Natural killer cell treated with Interleukin-12 subunit alpha and Interleukin-12 subunit beta and Interleukin-15 and Interleukin-18, amount 100 ng/mL, for 72 hours (primary cell): ENCODE data around the gene TIMM50. TPM values are rescaled to one million over a fixed set of nuclear protein-coding genes. Genes with fewer than 3 reads are reported as not detected.

Experiments
- ATAC-seq, 2 donors: fragments of 150-1000 bp; cut with Tn5 transposase in 1 of 2; sonication (Bioruptor Pico), chemical (Tn5 transposase) in 1 of 2; 2 replicates each; pipeline ENCODE4 v1.10.0; 2021
- DNase-seq: peaks from one replicate; pipeline ENCODE4 v3.0.0; 2022; ENCODE audit warnings: low spot score
- H3K27ac Mint-ChIP-seq, 2 donors: 1 replicate in 1 of 2; 2 replicates in 1 of 2; pipeline ENCODE4 v1.8.0; 2022; ENCODE audit warnings: mixed read lengths in 2 of 2, mild to moderate bottlenecking in 1 of 2, moderate library complexity in 1 of 2
- H3K27me3 Mint-ChIP-seq, 2 donors: 1 replicate in 1 of 2; 2 replicates in 1 of 2; pipeline ENCODE4 v1.8.0; 2022; ENCODE audit warnings: mixed read lengths in 2 of 2
- H3K36me3 Mint-ChIP-seq: one replicate; pipeline ENCODE4 v1.8.0; 2022; ENCODE audit warnings: mixed read lengths
- H3K4me1 Mint-ChIP-seq, 2 donors: 1 replicate in 1 of 2; 2 replicates in 1 of 2; pipeline ENCODE4 v1.8.0; 2022; ENCODE audit warnings: low read depth in 2 of 2, mixed read lengths in 2 of 2, mild to moderate bottlenecking in 1 of 2
- H3K4me3 Mint-ChIP-seq: one replicate; pipeline ENCODE4 v1.8.0; 2022; ENCODE audit warnings: mixed read lengths
- H3K9me3 Mint-ChIP-seq: 2 replicates; pipeline ENCODE4 v1.8.0; 2022; ENCODE audit warnings: mixed read lengths
- total RNA-seq, 2 donors: library from RNA; stranded (reverse); gene quantifications; one replicate each; pipeline ENCODE4 v1.2.3, GENCODE V29; 2022

Gene TIMM50
- 100 to 1,000 TPM in 1 of 2 donors, 10 to 100 TPM in 1; 74.0 to 133 TPM for total RNA-seq

DNA sequence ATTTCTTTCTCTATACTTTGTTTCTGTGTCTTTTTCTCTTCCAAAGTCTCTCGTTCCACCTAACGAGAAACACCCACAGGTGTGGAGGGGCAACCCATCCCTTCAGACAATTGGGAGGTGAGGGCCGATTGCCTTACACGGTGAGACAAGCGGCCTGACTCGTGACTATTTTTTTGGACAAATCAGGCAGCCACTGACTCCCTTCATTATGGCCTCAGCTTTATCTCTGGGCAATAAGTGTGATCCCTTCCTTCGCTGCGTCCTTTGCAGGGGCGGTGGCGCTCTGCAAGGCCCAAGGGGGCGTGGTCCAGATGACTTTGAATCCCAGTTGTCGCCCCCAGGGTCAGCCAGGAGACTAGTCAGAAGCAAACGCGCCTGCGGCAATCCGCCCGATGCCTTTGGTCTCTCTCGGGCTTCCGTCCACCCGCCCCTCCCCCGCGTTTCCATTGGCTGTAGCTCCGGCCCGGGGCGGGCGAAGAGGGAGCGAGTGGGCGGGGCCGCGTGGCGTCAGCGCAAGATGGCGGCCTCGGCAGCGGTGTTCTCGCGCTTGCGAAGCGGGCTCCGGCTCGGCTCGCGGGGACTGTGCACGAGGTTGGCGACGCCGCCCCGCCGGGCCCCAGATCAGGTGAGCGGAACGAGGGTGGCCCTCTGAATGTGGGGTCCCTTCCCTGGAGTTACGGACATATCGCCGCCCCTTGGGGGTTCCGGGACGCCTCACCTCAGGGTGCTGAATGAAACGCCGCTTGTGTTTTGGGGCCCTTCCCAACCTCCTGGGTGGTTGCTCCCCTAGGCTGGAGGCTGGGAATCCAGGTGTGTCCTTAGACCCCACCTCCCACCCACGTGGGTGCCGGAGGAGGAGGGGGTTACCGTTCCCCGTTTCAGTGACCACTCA, at the start of gene TIMM50:
Gene TIMM50 (plus strand): TSS at position 502 of the 892 bp plus-strand sequence. CDS start 16 bp downstream, at position 518.
- peak; percentile 98 for DNase-seq
- Mint-ChIP-seq H3K4me3 (peak within 1 kb of the TSS; percentile 92), H3K9me3 (no peaks in the 10 kb centered on the region), H3K27ac (peak within 1 kb of the TSS; percentile 76 to 95), H3K4me1 (peaks cover 23% of the 10 kb centered on the region in 2 donors), H3K36me3 (no peaks in the 10 kb centered on the region), H3K27me3 (no peaks in the 10 kb centered on the region)
- ATAC-seq: peak; percentile 98 to 99

DNA sequence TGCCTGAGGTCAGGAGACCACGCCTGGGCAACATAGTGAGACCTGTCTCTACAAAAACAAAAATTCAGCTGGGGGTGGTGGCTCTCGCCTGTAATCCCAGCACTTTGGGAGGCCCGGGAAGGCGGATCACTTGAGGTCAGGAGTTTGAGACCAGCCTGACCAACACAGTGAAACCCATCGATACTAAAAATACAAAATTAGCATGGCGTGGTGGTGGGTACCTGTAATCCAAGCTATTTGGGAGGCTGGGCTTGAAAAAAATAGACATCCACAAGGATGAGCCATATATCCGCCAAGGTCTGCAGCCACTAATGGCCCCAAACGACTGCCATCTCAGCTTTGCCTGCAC, 48.0 kb upstream of the TIMM50 start:
- peak overlapping the region in 1 of 2 donors; percentile 99 for H3K27ac Mint-ChIP-seq
- H3K27me3 Mint-ChIP-seq: no peaks in the 10 kb centered on the region
- ATAC-seq (no peak), DNase-seq (no peak)
- H3K36me3 Mint-ChIP-seq: peaks cover 20% of the 10 kb centered on the region
- H3K4me1 Mint-ChIP-seq: peaks cover 31 to 49% of the 10 kb centered on the region in 2 donors
- H3K4me3 Mint-ChIP-seq: peak overlapping the region; percentile 100
- no peaks in the 10 kb centered on the region for H3K9me3 Mint-ChIP-seq

DNA sequence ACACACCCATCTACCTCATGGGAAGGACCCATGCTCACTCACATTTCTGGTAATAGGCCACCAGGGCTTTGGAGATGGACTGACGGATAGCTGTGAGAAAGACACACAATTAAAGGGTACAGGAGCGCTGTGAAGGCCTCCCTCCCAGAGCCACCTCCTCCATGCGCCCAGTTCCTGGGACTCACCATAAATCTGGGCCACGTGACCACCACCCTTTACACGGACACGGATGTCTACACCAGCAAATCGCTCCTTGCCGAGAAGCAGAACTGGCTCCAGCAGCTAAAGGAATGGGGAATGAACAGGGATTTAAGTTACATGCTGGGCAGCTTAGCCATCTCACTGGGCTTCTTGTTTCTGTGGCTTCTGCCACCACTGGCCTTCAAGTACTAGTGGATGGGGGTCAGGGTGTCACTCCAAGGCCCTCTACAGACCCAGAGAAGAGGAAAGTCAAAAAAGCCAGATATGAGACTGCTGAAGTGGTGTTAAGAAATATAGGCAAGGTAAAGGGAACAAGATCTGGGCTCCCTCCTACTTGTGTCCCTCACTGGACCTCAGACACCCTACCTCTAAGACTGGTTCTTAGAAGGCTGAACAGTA, 47.1 kb upstream of the TIMM50 start:
- peaks cover 31 to 49% of the 10 kb centered on the region in 2 donors for H3K4me1 Mint-ChIP-seq
- H3K27me3 Mint-ChIP-seq: no peaks in the 10 kb centered on the region
- ATAC-seq (no peak), DNase-seq (no peak)
- peak overlapping the region; percentile 100 for H3K4me3 Mint-ChIP-seq
- H3K27ac Mint-ChIP-seq: peak overlapping the region; percentile 99
- H3K9me3 Mint-ChIP-seq: no peaks in the 10 kb centered on the region
- H3K36me3 Mint-ChIP-seq: peaks cover 20% of the 10 kb centered on the region

DNA sequence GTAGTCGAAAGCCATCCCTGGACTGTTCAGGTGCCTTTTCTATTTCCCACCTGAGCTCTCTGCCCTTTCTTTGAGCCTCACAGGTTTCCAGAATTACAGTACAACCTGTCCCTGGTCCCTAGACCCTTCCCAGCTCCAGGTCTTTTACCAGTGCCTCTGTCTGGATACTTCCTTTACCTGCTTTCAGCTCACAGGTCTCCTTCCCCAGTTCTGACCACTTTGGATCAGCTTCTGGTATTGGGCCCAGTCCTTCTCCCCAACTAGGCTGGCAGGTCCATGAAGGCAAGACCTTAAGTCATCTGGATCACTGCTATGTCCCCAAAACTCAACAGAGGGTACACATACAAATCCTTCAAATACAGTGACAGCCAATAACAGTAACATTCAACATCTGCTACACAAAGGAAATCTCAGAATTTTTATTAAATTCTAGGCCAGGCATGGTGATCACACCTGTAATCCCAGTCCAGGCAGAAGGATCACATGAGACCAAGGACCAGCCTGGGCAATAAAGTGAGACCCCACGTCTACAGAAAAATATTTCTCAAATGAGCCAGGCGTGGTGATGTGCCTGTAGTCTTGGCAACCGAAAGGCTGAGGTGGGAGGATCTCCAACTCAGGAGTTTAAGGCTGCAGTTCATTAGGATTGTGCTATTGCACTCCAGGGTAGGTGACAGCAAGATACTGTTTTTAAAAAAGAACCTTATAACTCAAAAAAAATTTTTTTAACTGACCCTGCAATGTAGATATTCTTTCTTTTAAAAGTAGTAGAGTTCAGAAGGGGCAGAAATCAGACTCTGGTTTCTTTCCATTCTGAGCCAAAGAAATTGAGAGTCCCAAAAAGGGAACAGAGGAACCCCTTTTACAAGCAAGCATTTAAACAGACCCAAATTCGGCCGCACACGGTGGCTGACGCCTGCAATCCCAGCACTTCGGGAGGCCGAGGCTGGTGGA, 46.2 kb upstream of the TIMM50 start:
- H3K4me1 Mint-ChIP-seq: peaks cover 31 to 49% of the 10 kb centered on the region in 2 donors
- DNase-seq: no peak
- H3K36me3 Mint-ChIP-seq: peaks cover 20% of the 10 kb centered on the region
- peak overlapping the region; percentile 100 for H3K4me3 Mint-ChIP-seq
- H3K27me3 Mint-ChIP-seq: no peaks in the 10 kb centered on the region
- ATAC-seq: no peak
- H3K9me3 Mint-ChIP-seq: no peaks in the 10 kb centered on the region
- peak overlapping the region; percentile 99 for H3K27ac Mint-ChIP-seq

DNA sequence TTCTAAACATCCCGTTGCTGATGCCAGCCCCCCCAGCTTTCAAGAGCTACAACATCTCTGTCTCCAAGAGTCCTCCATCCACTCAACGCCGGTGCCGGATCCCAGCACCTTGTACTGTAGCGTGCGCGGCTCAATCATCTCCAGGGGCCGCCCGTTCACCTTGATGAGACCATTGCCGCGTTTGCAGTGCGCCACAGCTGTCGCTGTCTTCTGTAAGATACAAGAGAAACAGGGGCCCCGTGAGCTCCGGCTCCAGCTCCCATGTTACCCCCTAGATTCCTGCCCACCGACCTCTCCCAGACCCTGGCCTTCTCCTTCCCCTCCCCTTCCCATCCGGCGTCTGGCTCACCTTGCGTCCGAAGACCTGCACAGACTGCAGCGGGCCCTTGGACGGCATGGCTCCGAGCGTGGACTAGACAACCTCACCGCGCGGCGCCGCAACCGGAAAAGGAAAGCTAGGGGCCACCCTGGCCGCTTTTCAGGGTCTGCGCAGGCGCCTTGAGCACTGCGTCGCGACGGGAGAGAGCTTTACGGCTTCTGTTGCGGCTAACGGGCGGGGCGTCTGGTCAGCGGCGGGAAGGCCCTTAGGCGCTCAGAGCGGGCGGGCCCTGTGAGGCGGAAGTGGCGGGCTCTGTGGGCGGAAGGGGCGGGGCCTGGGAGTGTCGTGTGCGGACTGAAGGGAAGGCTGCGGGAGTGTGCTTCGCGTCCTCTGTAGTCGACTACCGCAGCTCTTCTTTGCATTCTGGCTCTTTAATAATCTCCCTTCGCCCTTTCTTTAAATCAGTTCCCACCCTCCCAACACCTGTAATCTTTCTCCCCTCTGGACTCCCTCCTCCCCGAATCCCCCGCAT, 44.9 kb upstream of the TIMM50 start, which contains the start of gene RPS16:
Gene RPS16 (minus strand): TSS at position 451 of the 851 bp plus-strand sequence. CDS start 54 bp downstream, at position 397.
- Mint-ChIP-seq H3K9me3 (no peaks in the 10 kb centered on the region), H3K27ac (peak within 1 kb of the TSS; percentile 99), H3K4me1 (peaks cover 37 to 49% of the 10 kb centered on the region in 2 donors), H3K4me3 (peak within 1 kb of the TSS; percentile 100), H3K27me3 (no peaks in the 10 kb centered on the region), H3K36me3 (peaks cover 20% of the 10 kb centered on the region)
- peak; percentile 100 for DNase-seq
- ATAC-seq: peak; percentile 97 to 99

DNA sequence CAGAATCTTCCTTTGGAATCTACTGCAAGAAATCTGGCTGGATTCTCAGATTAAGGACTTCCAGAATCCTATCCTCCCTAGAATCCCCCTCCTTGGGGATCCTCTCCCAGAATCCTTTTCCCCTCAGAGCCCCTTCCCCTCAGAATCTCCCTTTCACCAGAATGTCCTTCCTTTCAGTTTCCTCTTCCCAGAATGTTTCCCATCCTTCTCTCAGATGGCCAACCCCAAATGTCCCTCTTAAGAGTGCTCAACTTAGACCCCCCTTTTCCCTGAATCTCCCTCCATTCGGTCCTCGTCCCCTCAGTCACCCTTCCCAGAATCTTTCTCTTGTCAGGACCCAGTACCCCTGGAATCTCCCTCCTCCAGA, 44.3 kb upstream of the TIMM50 start:
- Mint-ChIP-seq H3K27me3 (no peaks in the 10 kb centered on the region), H3K27ac (peak overlapping the region; percentile 99), H3K36me3 (peaks cover 20% of the 10 kb centered on the region), H3K4me1 (peaks cover 37 to 45% of the 10 kb centered on the region in 2 donors), H3K4me3 (peak overlapping the region; percentile 100), H3K9me3 (no peaks in the 10 kb centered on the region)
- DNase-seq (no peak), ATAC-seq (no peak)

DNA sequence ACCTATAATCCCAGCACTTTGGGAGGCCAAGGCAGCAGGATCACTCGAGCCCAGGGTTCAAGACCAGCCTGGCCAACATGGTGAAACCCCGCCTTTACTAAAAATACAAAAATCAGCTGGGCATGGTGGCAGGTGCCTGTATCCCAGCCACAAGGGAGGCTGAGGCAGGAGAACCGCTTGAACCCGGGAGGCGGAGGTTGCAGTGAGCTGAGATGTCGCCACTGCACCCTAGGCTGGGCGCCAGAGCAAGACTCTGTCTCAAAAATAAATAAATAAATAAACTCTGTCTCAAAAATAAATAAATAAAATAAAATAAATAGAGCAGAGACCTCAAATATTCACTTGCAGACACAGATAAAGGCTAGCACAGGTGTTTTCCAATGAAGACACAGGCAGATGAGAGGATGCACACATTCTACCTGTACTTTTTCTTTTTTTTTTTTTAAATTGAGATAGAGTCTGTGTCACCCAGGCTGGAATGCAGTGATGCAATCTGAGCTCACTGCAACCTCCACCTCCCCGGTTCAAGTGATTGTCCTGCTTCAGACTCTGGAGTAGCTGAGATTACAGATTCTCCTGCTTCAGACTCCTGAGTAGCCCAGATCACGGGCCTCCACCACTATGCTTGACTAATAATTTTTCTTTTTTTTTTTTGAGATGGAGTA, 42.2 kb upstream of the TIMM50 start:
- DNase-seq (no peak), ATAC-seq (no peak)
- Mint-ChIP-seq H3K27me3 (no peaks in the 10 kb centered on the region), H3K36me3 (peaks cover 15% of the 10 kb centered on the region), H3K27ac (no peak overlapping the region), H3K9me3 (no peaks in the 10 kb centered on the region), H3K4me1 (peaks cover 33 to 39% of the 10 kb centered on the region in 2 donors), H3K4me3 (no peak overlapping the region)

DNA sequence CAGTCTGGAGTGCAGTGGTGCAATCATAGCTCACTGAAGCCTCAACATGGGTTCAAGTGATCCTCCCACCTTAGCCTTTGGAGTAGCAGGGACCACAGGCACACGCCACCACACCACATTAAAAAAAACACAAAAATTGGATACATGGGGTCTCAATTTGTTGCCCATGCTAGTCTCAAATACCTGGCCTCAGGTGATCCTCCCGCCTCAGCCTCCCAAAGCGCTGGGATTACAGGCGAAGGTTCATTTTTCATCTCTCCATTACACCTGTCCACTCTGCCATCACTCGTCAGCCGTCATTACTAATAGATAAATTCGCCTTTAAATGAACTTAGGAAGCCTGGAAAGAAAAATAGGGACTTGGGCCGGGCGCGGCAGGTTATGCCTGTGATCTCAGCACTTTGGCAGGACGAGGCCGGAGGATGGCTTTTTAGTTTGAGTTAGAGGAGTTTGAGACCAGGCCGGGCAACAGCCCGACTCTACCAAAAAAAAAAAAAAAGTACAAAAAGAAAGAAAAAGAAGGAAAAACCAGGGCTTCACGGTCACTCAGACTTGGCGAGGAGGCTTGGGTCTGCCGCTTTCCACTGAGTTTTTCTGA, 35.9 kb upstream of the TIMM50 start:
- Mint-ChIP-seq H3K27ac (peak overlapping the region; percentile 95 to 96), H3K36me3 (peaks cover 10% of the 10 kb centered on the region), H3K4me1 (peaks cover 36 to 47% of the 10 kb centered on the region in 2 donors), H3K9me3 (no peaks in the 10 kb centered on the region), H3K27me3 (no peaks in the 10 kb centered on the region), H3K4me3 (peak overlapping the region; percentile 93)
- no peak for DNase-seq
- no peak for ATAC-seq

DNA sequence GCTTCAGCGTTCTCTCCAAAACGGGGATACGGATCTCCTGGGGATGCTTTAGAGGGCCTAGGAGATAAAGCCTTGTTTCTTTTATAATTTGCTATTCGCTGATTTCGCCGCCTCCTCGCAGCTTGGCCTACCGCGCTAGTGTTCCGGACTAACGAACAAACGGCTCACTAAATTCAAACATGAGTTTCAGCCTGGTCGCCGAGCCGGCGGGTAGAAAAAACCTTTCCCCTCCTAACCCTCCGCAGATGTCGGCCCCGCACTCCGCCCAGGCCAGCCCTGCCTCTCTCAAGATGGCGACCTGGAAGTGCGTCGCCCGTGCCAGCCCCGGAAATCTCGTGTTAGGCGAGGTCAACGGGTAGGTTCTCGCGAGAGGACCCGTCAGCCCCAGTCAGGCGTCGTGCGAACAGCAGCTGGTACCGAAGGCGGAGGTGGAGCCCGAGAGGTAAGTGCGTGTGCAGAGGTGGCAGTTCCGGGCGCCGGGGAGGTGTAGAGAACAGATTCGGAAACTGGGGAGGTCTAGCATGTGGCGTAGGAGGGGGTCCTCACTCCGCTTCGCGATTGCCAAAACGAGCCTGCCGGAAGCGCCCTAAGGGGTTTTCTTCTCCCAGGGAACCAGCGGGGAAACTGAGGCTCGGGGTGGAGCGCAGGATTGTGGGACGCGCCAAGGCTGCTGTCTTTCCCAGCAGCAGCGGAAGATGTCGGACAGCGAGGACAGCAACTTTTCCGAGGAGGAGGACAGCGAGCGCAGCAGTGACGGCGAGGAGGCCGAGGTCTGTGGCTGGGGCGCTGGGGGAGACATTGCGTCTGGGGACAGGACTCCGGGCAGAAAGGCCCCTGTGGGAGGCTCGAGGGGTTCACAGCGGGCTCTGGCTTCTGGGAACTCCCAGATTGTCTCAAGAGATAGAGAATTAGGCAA, 35.2 kb upstream of the TIMM50 start, which contains the start of gene SUPT5H:
Gene SUPT5H (plus strand): TSS at position 387 of the 916 bp plus-strand sequence. CDS start 309 bp downstream, at position 696.
- Mint-ChIP-seq H3K27me3 (no peaks in the 10 kb centered on the region), H3K4me1 (peaks cover 35 to 47% of the 10 kb centered on the region in 2 donors), H3K36me3 (peaks cover 10% of the 10 kb centered on the region), H3K9me3 (no peaks in the 10 kb centered on the region), H3K4me3 (peak within 1 kb of the TSS; percentile 93), H3K27ac (peak within 1 kb of the TSS; percentile 95 to 96)
- DNase-seq (peak; percentile 98), ATAC-seq (peak; percentile 97 to 99)

DNA sequence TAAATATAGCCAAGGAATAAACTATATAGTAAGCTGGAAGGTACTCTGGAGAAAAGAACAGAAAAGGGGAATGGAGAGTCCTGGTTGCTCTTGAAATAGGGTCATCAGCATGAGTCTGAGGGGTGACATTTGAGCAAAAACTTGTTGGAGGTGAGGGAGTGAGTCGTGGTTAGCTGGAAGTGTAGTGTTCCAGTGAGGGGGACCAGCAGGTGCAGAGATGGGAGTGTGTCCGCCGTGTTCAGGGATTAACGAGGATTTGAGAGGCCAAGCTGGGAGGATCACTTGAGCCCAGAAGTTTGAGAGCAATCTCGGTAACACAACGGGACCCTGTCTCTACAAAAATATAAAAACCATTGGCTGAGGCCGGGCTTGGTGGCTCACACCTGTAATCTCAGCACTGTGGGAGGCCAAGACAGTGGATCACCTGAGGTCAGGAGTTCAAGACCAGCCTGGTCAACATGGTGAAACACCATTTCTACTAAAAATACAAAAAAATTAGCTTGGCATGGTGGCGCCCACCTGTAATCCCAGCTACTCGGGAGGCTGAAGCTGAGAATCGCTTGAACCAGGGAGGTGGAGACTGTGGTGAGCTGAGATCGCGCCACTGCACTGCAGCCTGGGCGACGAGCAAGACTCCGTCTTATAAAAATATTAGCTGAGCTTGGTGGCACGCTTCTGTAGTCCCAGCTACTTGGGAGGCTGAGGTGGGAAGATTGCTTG, 34.1 kb upstream of the TIMM50 start:
- ATAC-seq: no peak
- peaks cover 38 to 52% of the 10 kb centered on the region in 2 donors for H3K4me1 Mint-ChIP-seq
- H3K36me3 Mint-ChIP-seq: peaks cover 10% of the 10 kb centered on the region
- peak overlapping the region; percentile 93 for H3K4me3 Mint-ChIP-seq
- H3K27ac Mint-ChIP-seq: peak overlapping the region; percentile 95 to 96
- no peaks in the 10 kb centered on the region for H3K27me3 Mint-ChIP-seq
- no peaks in the 10 kb centered on the region for H3K9me3 Mint-ChIP-seq
- no peak for DNase-seq

DNA sequence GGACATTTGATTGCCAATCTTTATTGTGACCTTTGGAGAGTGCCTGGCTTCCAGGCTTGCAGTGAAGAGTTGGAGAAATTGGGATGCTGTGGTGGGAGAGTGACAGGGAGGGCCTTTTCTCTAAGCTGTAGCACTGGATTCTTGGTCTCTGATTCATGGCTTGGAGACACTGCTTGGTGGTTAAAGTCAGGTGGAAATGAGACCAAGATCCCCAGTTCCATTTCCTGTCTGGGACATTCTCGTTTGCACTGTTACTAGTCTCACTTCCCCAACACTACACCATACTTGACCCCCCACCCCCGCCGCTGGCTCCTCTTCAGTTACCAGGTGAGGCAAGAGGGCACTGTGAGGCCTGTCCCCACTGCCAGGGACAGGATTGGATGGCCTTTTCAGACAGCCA, 32.4 kb upstream of the TIMM50 start:
- peaks cover 15% of the 10 kb centered on the region for H3K36me3 Mint-ChIP-seq
- peaks cover 53 to 66% of the 10 kb centered on the region in 2 donors for H3K4me1 Mint-ChIP-seq
- ATAC-seq (no peak), DNase-seq (no peak)
- H3K27me3 Mint-ChIP-seq: no peaks in the 10 kb centered on the region
- no peaks in the 10 kb centered on the region for H3K9me3 Mint-ChIP-seq
- peak overlapping the region; percentile 95 to 96 for H3K27ac Mint-ChIP-seq
- peak overlapping the region; percentile 93 for H3K4me3 Mint-ChIP-seq
